Stimulated activated CD8-positive, alpha-beta memory T cell treated with anti-CD3 and anti-CD28 coated beads, Interleukin-4, amount 100 ng/mL, for 48 hours (primary cell): ENCODE results near the gene DAGLA.

Source experiments
- DNase-seq: peaks from one replicate; pipeline ENCODE4 v3.0.0-alpha.2; 2020

DAGLA gene

GRCh38 chr11:61749591-61750217 lies 69.5 kb downstream of the DAGLA start:
- no peak for DNase-seq

GRCh38 chr11:61750631-61751273 lies 70.6 kb downstream of the DAGLA start:
- no peak for DNase-seq

- no peak for DNase-seq
Measured at GRCh38 chr11:61751384-61751783, 71.2 kb downstream of the DAGLA start.

- DNase-seq: peak; percentile 73
Measured at GRCh38 chr11:61752117-61752924, 72.1 kb downstream of the DAGLA start, which contains the start of gene MYRF. Gene MYRF (plus strand): TSS chr11:61752636. CDS start chr11:61752745, 109 bp downstream.

GRCh38 chr11:61752925-61753521 lies 72.8 kb downstream of the DAGLA start:
- DNase-seq: no peak

GRCh38 chr11:61753672-61754071 lies 73.5 kb downstream of the DAGLA start:
- DNase-seq: no peak

- no peak for DNase-seq
Measured at GRCh38 chr11:61754534-61755482, 74.6 kb downstream of the DAGLA start.

DNA sequence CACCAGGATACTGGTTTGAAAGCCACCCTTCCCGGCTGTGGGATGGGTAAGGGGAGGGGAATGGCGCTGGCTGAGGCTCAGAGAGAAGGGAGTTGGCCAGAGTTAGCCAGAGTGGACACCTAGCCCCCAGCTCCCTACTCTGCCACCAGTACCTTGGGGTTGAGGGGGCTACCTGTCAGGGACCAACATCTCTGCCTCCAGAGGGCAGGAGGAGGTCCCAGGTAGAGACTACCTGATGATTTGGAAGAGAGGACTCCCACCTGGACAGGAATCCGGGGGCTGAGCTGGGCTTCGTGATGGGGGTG lies 75.9 kb downstream of the DAGLA start:
- no peak for DNase-seq

DNA sequence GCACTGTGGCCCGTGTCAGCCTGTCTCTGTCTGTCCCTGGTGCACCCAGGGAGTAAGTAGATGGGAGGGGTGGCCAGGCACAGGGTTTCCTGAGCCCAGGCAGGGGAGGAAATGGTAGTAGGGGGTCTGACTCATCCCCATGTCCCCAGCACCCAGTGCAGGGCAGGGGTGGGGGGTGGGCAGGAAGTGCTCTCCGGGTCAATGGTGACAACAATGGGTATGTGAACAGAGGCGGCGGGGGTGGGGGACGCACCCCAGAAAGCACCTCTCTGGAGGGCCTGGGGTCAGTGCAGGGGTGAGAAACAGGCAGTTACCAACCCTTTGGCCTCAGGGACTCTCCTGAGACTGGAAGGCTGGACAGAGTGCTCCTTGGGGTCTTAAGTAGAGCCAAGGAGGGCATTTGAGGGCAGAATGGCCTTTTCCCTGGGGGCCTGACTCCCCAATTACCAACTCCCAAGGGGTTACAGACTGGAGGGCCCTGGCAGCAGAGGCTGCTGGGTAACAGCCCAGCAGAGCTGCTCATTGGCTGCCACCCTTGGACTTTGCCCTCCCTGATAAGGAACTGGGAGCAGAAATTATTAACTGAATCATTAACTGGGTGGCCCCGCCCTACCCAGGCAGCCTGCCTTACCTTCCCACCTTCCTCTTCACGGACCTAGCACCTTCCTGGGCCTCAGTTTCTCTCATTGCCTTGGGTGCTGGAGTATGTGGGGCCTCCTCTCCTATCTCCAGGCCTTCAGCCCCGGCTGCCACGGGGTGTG lies 76.4 kb downstream of the DAGLA start:
- DNase-seq: peak; percentile 40

- no peak for DNase-seq
Measured at GRCh38 chr11:61757213-61757862, 77.1 kb downstream of the DAGLA start.

DNA sequence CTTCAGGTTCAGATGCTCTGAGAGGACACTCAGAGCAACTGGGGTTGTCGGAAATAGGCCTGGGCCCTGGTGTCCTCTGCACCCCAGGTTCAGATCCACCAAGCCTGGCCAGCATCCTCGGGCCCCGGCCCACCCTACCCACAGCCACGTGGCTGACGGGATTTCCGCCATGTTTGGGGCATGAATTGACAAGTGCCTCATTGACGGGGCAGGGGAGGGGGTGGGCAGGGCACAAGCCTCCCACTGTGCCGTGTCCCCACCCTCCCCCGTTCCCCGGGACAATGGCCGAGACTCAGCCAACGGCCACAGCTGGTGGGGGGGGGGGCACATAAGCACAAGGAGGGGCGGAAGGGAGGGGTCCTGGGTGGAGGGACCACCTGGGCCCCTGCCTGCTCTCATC lies 80.8 kb downstream of the DAGLA start:
- no peak for DNase-seq

- no peak for DNase-seq
Measured at GRCh38 chr11:61761440-61762222, 81.4 kb downstream of the DAGLA start.

- no peak for DNase-seq
Measured at GRCh38 chr11:61762223-61762615, 82.0 kb downstream of the DAGLA start.

- no peak for DNase-seq
Measured at GRCh38 chr11:61762798-61763197, 82.6 kb downstream of the DAGLA start.

DNA sequence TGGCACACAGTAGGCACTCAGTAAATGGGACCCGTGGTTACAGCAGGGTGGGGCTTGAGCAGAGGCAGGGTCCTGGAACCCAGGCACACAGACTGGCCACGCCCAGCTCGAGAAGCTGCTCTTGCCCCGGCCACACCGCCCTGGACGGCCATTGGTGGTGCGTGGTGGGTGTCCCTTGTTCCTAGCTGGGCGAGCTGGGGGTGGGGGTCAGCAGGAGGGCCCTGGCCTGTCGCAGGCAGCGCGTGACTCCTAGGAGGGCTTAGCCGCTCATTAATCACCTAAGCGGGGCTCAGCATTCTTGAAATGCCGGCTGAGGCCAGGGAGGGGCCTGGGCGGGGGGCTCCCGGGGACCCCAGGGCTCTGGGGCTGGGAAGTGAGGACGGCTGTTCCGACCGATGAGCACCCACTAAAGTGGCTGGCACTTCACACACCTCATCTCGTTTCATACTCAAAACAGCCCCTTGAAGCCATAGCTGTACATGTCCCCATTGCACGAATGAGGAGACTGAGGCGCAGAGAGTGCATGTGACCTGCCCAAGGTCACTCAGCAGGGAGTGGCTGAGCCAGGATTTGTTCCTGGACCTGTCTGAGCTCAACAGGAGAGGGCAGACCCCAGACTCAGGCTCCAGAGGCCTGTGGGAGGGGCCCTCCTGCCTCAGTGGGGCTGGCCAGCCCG lies 83.9 kb downstream of the DAGLA start:
- DNase-seq: no peak

- no peak for DNase-seq
Measured at GRCh38 chr11:61764606-61765260, 84.5 kb downstream of the DAGLA start.

DNA sequence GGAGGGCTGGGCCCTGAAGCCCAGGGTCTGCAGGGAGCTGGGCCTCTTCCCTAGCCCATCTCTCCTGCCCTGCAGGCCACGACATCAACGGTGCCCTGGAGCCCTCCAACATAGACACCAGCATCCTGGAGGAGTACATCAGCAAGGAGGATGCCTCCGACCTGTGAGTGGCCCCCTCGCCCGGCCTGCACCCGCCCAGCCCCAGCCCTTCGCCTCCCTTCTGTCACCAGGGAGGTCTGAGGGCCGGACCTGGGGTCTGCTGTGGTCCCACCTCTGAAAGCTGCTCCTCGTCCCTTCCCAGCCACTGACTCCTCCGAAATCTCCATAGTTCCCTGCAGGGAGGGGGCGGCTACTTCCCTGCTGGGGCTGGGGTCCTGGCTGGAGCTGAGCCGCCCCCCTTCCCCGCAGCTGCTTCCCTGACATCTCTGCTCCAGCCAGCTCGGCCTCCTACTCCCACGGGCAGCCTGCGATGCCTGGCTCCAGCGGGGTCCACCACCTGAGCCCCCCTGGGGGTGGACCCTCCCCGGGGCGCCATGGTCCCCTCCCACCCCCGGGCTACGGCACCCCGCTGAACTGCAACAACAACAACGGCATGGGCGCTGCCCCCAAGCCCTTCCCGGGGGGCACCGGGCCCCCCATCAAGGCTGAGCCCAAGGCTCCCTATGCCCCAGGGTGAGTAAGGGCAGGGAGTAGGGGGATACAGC lies 85.5 kb downstream of the DAGLA start:
- DNase-seq: no peak

- DNase-seq: no peak
Measured at GRCh38 chr11:61766353-61766841, 86.2 kb downstream of the DAGLA start.
